HG02642 (cell line): ENCODE measurements around the gene AFAP1L2.

Source experiments
- ATAC-seq: cut with Tn5 transposase; IDR thresholded peaks from one replicate; pipeline ENCODE4 v1.9.1; 2021; ENCODE audit warnings: mild to moderate bottlenecking; ENCODE audit not compliant: unreplicated experiment, poor library complexity

The AFAP1L2 gene

DNA sequence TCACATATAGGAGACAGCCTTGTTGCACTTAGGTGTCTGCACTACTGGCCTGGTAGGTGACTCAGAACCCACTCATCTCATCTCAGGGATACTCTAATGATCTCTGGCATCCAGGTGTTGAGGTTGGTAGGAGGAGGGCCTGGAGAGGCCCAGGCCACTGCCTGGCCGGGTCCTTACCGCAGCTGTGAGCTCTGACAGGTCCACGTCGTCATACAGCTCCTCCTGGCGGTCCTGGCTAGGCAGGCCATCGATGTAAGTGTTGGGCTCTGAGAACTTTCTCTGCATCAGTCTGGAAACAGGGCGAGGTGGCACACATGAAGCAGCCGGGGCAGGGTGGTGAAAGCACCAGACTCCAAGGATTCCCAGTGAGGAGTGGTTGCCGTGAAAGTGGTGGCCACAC, 103.1 kb downstream of the AFAP1L2 start:
- ATAC-seq: no peak

DNA sequence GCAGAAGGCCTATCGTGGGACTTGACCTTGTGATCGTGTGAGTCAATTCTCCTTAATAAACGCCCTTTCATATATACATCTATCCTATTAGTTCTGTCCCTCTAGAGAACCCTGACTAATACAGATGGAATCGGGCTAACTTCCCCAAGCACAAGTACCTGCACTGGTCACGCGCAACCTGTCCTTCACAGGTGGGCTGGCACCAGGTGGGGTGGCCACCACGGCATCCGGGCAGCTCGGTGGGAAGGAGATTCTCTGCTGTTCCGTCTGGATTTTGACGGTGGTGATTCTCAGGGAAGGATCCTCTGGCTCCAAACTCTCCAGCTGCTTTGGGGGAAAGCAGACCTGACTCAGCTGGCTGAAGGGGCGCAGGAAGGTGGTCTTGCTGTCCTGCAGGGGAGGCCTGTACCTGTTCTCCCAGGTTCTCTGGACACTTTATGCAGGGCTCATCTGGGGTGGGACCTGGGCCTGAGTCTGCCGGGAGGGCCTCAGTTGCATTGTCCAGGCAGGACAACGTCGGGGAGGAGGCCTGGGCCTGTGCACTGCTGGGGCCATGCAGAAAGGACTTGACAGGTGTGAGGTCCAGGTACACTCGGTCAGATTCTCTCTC, 104.2 kb downstream of the AFAP1L2 start:
- no peak for ATAC-seq

DNA sequence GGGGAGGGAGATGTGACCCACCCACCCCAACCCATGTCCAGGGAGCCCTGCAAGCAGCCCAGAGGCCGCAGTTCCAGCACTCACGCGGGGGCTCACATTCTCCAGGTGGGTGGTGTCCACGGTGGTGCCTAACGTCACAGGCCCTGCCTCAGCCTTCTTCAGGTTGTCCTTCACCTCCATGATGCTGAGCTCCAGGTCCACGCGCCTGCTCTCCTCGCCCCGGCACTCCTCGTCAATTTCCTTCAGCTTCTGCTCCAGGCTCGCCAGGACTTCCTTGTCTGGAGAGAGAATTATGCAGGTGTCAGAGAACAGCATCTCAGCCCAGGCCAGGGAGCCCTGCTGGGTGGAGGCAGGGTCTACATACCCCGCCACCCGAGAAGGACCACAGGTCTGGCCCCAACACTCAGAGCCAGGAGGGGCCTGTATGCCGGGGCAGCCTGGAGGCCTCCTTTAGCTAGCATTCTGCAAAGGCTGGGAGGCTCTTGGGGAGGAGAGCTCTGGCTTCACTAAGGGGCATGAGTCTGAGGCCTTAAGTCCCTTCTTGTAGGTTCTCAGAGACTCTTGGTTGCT, 107.1 kb downstream of the AFAP1L2 start:
- ATAC-seq: no peak

DNA sequence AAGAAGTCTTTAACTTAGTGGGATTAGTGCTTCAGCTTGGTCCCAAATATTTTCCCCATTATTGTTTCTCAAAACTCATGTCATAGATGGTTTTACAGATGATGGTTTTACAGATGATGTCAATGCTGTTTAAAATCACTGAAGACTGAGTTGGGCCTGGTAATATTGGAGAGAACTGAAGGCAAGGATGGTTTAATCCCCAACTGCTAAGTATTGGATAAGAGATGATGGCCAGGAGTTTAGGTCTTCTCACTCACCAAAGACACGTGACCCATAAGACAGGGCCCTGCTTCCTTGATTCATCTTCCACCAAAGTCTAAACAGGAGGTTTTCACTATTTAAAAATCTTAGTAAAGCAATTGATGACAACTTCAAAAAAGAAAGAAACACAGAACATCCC, 108.9 kb downstream of the AFAP1L2 start:
- ATAC-seq: no peak

DNA sequence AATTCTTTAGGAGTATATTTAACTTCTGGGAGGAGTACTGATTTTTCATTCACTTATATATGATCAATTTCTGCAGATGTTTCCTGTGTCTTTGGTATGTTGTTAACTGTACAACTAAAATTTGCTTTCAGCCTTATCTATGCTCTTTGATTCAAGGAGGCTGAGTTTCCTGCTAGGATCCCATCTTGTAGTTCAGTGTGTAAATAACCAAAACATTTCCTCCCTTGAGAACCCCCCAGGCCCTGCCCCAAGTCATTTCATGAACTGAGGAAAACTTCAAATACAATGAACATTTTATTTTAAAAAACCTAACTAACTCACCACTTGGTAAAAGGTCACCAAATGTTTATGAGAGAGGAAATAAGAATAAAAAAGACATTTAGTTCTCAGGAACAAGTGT, 109.8 kb downstream of the AFAP1L2 start:
- ATAC-seq: no peak

DNA sequence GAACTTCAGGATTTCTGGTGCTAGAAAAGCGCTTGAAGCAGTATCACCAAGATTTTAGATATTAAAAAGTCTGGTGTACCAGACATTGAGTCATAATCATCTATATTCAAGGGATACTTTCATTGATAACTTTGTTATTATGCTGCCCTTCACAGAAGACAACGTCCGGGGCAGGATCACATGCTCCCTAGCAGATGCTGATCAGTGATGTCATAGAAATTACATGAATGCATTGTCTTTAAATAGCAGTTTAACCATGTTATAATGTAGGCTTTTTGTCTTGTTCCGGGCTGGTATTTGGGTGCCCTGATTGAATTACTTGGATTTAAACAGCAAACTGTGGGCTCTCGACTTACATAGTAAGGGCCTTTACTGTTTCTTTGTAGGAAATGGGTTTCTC, 111.2 kb downstream of the AFAP1L2 start:
- no peak for ATAC-seq

DNA sequence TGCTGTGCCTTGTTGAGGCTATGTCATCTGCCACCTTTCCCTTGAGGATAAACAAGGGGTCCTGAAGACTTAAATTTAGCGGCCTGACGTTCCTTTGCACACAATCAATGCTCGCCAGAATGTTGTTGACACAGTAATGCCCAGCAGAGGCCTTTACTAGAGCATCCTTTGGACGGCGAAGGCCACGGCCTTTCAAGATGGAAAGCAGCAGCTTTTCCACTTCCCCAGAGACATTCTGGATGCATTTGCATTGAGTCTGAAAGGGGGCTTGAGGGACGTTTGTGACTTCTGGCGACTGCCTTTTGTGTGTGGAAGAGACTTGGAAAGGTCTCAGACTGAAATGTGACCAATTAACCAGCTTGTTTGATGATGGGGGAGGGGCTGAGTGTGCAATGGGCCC, 112.8 kb downstream of the AFAP1L2 start:
- ATAC-seq: no peak

DNA sequence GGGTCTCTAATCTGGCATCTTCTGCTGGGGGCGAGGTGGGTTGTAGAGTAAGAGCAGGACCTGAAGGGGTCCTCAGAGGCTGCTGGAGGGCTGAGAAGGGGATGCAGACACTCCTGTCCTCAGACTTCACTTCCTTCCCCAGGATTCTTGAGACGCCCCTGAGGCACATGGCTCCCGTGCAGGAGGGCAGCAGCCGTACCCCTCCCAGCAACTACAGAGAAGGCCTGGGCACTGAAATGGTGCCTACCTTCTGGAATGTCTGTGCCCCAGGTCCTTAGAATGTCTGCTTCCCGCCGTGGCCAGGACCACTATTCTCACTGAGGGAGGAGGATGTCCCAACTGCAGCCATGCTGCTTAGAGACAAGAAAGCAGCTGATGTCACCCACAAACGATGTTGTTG, 113.2 kb downstream of the AFAP1L2 start:
- ATAC-seq: no peak

DNA sequence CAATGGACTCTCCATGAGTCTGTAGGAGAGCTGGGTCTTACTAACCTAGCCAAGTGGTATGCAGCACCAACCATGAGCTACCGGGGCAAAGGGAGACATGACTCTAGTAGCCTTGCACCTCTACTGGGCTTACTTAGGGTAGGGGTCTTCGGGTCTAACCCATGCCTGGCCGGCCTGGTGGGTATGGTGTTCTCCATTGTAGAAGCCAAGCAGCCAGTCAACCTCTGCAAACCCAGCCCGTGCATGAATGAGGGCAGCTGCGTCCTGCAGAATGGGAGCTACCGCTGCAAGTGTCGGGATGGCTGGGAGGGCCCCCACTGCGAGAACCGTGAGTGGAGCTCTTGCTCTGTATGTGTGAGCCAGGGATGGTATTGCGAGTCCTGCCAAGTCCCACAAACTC, 114.3 kb downstream of the AFAP1L2 start:
- no peak for ATAC-seq

DNA sequence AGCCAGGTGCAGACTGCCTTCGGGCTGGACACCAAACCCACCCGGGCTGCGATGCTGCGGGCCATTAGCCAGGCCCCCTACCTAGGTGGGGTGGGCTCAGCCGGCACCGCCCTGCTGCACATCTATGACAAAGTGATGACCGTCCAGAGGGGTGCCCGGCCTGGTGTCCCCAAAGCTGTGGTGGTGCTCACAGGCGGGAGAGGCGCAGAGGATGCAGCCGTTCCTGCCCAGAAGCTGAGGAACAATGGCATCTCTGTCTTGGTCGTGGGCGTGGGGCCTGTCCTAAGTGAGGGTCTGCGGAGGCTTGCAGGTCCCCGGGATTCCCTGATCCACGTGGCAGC, 115.2 kb downstream of the AFAP1L2 start:
- ATAC-seq: no peak

DNA sequence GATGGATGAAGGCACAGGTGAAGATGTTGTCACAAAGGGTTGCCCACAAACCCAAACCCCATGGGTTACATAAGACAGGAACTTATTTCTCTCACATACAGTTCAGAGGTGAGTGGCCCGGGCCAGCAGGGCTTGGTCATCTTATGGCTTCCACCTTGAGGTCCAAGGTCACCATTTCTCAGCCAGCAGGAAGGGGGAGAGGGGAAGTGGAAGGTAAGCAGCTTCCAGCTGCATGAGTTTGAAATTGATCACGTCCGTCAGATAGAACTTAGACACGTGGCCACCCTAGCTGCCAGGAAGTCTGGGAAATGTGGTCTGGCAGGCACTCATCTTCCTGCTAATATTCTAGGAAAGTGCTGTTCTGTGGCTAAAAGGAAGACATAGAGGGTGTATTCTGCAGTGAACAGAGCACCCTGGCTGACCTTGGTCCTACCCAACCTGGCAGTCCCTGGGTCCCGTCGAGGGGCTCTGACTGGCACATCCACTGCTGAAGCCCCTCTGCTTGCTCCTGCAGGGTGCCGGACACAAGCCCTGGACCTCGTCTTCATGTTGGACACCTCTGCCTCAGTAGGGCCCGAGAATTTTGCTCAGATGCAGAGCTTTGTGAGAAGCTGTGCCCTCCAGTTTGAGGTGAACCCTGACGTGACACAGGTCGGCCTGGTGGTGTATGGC, 115.7 kb downstream of the AFAP1L2 start:
- no peak for ATAC-seq

DNA sequence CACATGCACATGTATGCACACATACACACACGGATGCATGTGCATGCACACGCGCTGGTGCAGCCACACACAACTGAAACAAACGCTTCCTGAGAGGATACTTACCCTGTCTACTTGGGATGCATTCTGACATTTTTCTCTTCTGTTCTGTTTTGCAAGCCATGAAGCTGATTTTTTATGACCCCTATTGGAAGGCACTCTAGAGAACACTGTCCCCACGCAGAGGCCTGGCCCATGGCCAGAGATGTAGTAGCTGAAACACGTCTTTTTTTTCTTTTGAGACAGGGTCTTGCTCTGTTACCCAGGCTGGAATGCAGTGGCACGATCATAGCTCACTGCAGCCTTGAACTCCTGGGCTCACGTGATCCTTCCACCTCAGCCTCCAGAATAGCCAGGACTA, 117.4 kb downstream of the AFAP1L2 start:
- no peak for ATAC-seq

DNA sequence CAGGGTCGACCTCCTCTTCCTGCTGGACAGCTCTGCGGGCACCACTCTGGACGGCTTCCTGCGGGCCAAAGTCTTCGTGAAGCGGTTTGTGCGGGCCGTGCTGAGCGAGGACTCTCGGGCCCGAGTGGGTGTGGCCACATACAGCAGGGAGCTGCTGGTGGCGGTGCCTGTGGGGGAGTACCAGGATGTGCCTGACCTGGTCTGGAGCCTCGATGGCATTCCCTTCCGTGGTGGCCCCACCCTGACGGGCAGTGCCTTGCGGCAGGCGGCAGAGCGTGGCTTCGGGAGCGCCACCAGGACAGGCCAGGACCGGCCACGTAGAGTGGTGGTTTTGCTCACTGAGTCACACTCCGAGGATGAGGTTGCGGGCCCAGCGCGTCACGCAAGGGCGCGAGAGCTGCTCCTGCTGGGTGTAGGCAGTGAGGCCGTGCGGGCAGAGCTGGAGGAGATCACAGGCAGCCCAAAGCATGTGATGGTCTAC, 118.3 kb downstream of the AFAP1L2 start:
- no peak for ATAC-seq

DNA sequence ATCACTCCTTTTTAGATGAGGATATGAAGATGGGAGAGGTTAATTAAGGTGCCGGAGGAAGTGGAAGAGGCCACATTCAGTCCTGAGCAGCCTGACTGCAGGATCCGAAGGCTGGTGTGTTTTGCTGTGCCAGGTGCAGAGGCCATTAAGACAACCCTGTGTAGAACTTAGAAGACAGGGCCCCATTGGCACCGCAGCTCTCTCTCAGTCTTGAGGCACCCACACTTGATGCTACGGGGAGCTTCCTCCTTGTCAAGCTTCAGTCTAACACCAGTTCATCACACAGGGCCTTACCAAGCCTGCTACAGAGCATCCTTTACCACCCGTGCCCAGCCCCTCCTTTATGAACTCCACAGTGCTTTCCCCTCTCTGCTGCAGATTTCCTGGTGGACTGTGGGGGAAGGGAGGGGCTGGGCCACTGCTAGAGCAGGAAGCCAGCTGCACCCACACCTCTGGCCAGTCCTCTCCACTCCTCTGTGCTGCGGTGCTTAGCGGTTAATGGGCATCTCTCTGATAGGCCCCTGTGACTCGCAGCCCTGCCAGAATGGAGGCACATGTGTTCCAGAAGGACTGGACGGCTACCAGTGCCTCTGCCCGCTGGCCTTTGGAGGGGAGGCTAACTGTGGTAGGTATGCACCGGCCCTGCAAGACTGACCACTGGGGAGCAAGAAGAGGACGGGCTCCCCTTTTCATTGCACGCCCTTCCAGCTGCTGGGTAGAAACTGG, 119.8 kb downstream of the AFAP1L2 start:
- ATAC-seq: no peak

DNA sequence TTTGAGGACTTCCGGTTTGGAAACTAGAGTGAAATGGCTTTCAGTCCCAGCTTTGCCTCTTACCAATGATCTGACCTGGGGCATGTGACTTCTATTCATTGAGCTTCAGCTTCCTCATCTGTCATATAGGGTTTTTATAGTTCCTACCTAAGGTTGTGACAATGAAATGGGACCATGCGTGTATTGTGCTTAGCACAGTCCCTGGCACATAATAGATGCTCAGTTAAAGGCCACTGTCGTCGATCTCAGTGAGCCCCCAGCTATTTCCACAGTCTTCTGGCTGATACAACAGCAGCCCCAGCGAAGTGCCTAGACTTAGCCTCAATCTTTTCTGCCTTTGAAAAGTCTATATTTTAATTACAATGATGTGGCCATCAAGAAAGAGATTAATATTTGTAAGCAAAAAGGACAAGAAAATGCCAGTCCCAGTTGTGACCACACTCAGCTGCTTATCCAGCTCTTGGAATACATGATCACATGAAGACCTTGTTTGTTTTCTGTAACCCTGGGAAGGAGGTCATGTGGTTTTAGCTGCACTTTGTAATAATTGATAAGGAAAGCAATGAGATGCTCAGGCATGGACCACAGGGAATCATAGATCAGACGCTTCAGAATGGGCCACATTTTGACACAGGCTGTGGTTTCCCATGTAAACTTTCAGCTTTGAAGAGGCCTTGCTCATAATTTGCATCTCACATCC, 120.6 kb downstream of the AFAP1L2 start:
- no peak for ATAC-seq

DNA sequence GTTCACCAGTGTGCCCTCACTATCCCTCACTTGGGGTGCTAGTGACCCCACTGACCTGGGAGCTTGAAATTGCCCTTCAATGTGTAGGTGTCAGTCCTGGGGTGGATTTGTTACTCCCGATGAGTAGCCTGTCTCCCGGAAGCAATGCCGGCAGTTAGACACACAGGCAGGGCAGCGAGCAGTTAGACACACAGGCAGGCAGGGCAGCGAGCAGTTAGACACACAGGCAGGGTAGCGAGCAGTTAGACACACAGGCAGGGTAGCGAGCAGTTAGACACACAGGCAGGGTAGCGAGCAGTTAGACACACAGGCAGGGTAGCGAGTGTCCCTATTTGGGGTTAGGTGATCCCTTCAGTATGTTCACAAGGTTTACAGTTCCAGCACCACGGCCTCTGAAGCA, 121.2 kb downstream of the AFAP1L2 start:
- ATAC-seq: no peak

DNA sequence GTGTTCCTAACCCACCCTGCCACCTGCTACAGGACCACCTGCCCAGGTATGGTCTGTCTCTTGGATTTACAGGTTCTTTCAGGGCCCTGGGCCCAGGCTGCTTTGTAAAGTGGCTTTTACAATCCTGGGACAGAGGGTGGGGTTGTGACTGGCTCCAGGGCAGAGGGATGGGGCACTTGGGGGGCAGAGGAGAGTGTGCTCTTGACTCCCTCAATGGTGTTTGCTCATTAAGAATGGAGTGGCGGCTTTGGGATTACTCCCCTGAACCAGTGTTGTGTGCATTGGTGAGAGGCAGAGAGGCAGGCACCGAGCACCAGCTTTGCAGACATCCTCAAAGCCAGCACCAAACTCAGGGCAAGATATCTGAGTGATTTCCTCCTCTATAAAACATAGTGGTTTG, 121.8 kb downstream of the AFAP1L2 start:
- no peak for ATAC-seq

DNA sequence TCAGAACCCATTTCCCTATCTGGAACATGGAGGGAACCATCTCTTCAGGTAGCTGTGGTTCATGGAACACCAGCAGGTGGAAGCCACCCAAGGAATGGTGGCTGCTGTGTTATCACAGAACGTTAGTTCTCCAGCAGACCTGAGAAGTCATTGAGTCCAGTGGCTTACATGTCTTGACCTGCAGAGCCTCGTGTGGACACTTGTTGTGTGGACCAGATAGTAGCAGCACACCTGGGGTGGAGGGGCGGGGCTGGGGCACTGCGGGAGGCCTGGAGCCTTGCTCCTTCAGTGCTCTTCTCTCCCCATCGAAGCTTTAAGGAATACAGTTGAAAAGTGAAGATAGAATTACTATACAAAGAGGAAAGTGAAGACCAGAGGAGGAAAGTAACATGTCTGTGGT, 122.8 kb downstream of the AFAP1L2 start:
- ATAC-seq: no peak

DNA sequence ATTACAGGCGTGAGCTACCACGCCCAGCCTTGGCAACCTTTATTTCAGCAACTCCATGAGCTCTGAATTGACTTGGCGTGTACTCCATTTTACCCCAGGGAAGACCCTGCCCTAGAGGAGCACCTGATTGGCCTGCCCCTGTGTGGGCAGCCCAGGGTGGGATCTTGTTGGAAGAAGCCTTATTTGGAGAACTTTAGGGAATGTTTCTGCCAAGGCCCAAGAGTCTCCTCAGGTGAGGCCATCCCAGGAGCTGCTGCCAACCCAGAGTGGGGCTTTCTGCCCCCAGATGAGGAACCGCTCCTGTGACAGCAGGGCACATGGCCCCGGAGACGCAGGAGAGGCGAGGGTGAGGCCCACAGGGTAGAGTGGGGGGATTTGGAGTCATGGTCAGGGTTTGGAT, 123.3 kb downstream of the AFAP1L2 start:
- no peak for ATAC-seq

DNA sequence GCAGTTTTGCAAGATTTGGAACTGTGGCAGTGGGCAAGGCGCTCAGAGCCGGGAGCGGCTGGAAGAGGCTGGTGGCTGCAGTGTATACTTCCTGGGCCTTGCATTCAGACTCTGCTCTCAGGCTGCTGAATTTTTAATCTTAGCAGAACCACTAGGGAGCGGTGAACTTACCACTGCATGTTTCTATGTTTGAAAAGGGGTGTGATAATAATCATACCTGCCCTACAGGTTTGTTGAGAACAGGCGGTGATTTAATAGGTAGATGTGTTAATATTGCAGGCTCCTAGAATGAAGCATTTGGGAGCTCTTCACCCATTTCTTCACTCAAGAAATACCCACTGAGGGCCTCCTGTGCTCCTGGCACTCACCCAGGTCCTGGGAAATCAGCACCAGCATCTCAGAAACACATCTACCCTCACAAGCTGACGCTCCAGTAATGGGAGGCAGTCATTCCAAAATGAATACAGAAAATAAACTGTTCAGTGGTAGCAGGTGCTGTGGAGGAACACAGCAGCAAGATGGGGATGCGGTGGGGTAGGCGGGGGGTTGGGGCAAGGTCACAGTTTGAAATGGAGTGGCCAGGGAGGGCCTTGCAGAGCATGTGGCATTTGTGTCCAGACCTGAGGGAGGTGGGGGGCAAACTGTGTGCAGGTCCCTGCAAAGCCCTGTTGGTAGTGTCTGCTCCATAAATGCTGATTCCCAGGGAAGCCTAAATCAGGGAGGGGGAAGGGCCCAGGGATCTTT, 124.2 kb downstream of the AFAP1L2 start:
- no peak for ATAC-seq
